HG02938 (cell line): ENCODE results near the gene CAMSAP1.

Experiments
- ATAC-seq: cut with Tn5 transposase; IDR thresholded peaks from one replicate; pipeline ENCODE4 v1.9.1; 2021; ENCODE audit warnings: mild to moderate bottlenecking, moderate library complexity; ENCODE audit not compliant: unreplicated experiment

CAMSAP1 gene

GRCh38 chr9:135764731-135765130, 142.6 kb downstream of the CAMSAP1 start:
- no peak for ATAC-seq

- ATAC-seq = no peak
Observed at GRCh38 chr9:135763716-135764446, 143.5 kb downstream of the CAMSAP1 start.

- no peak for ATAC-seq
Observed at GRCh38 chr9:135762921-135763320, 144.4 kb downstream of the CAMSAP1 start.

GRCh38 chr9:135761845-135762168, 145.5 kb downstream of the CAMSAP1 start:
- ATAC-seq = no peak

GRCh38 chr9:135761150-135761844, 146.0 kb downstream of the CAMSAP1 start:
- ATAC-seq = no peak

GRCh38 chr9:135760465-135760864, 146.9 kb downstream of the CAMSAP1 start:
- no peak for ATAC-seq

GRCh38 chr9:135759676-135760300, 147.6 kb downstream of the CAMSAP1 start:
- ATAC-seq = no peak

GRCh38 chr9:135758870-135759269, 148.5 kb downstream of the CAMSAP1 start:
- ATAC-seq = no peak
